Astrocyte (in vitro differentiated cells and primary cell): ENCODE measurements around the gene ENTREP1. TPM values are rescaled to one million over a fixed set of nuclear protein-coding genes. Genes with fewer than 3 reads are reported as not detected.

Experiments
- DNase-seq: peaks from one replicate; pipeline ENCODE4 v3.0.0-alpha.2; 2010; ENCODE audit warnings: low read depth
- FAIRE-seq: peaks from 2 replicates; lab custom pipeline; 2011; peaks lifted over from hg19 to GRCh38; lab: Jason Lieb, UNC
- H2AFZ ChIP-seq: 2 replicates; pipeline ENCODE4 v1.6.0; 2012; ENCODE audit warnings: low read depth, low read length, inconsistent platforms
- H3K27ac ChIP-seq: 2 replicates; pipeline ENCODE4 v1.5.1; 2011; ENCODE audit warnings: low read depth, low read length, inconsistent platforms
- H3K27me3 ChIP-seq: 2 replicates; pipeline ENCODE4 v1.6.0; 2011; ENCODE audit warnings: low read length, inconsistent platforms; ENCODE audit not compliant: insufficient read depth
- H3K36me3 ChIP-seq: 2 replicates; pipeline ENCODE4 v1.5.1; 2011; ENCODE audit warnings: low read length, inconsistent platforms; ENCODE audit not compliant: insufficient read depth
- H3K4me1 ChIP-seq: 2 replicates; pipeline ENCODE4 v1.5.1; 2011; ENCODE audit warnings: low read length, inconsistent platforms; ENCODE audit not compliant: insufficient read depth
- H3K4me2 ChIP-seq: 2 replicates; pipeline ENCODE4 v1.6.0; 2012; ENCODE audit warnings: low read length, inconsistent platforms
- H3K4me3 ChIP-seq: 2 replicates; pipeline ENCODE4 v1.5.1; 2011; ENCODE audit warnings: low read depth, mild to moderate bottlenecking, low read length, inconsistent platforms; ENCODE audit not compliant: insufficient read depth
- H3K79me2 ChIP-seq: 2 replicates; pipeline ENCODE4 v1.6.0; 2012; ENCODE audit warnings: mild to moderate bottlenecking, low read length, inconsistent platforms; ENCODE audit not compliant: insufficient read depth
- H3K9ac ChIP-seq: 2 replicates; pipeline ENCODE4 v1.6.0; 2012; ENCODE audit warnings: mild to moderate bottlenecking, low read length, inconsistent platforms
- H3K9me3 ChIP-seq: 2 replicates; pipeline ENCODE4 v1.5.1; 2012; ENCODE audit warnings: low read depth, mild to moderate bottlenecking, low read length, inconsistent platforms; ENCODE audit not compliant: insufficient read depth
- H4K20me1 ChIP-seq: 2 replicates; pipeline ENCODE4 v1.6.0; 2012; ENCODE audit warnings: low read length, inconsistent platforms; ENCODE audit not compliant: insufficient read depth
- H3K27ac Mint-ChIP-seq: one replicate; pipeline ENCODE4 v1.8.0; 2021; ENCODE audit warnings: mild to moderate bottlenecking, mixed read lengths; ENCODE audit not compliant: unreplicated experiment
- H3K27me3 Mint-ChIP-seq: one replicate; pipeline ENCODE4 v1.8.0; 2021; ENCODE audit warnings: low read depth, mixed read lengths; ENCODE audit not compliant: unreplicated experiment
- H3K36me3 Mint-ChIP-seq: one replicate; pipeline ENCODE4 v1.8.0; 2021; ENCODE audit warnings: low read depth, mixed read lengths; ENCODE audit not compliant: unreplicated experiment
- H3K4me1 Mint-ChIP-seq: one replicate; pipeline ENCODE4 v1.8.0; 2021; ENCODE audit warnings: low read depth, mixed read lengths; ENCODE audit not compliant: unreplicated experiment
- H3K4me3 Mint-ChIP-seq: one replicate; pipeline ENCODE4 v1.8.0; 2021; ENCODE audit warnings: mild to moderate bottlenecking, moderate library complexity, mixed read lengths; ENCODE audit not compliant: unreplicated experiment
- H3K9me3 Mint-ChIP-seq: one replicate; pipeline ENCODE4 v1.8.0; 2021; ENCODE audit warnings: mild to moderate bottlenecking, mixed read lengths; ENCODE audit not compliant: unreplicated experiment
- EZH2 ChIP-seq: IDR thresholded peaks from 2 replicates; pipeline ENCODE4 v1.6.1; 2012; ENCODE audit warnings: mild to moderate bottlenecking, low read length, inconsistent platforms; ENCODE audit not compliant: insufficient read depth
- total RNA-seq: library from RNA; stranded (reverse); gene quantifications from 2 replicates; pipeline ENCODE4 v1.2.1, GENCODE V29; 2021
- TF ChIP-seq, protein P1 (sequence below): IDR thresholded peaks from 2 replicates; pipeline ENCODE4 v1.5.1; 2011; ENCODE audit warnings: low read depth, mild to moderate bottlenecking, inconsistent platforms, low read length, moderate library complexity; ENCODE audit not compliant: insufficient read depth

ENTREP1 gene
- total RNA-seq, 1 donor from 2014 or later, result 3.4 TPM

DNA sequence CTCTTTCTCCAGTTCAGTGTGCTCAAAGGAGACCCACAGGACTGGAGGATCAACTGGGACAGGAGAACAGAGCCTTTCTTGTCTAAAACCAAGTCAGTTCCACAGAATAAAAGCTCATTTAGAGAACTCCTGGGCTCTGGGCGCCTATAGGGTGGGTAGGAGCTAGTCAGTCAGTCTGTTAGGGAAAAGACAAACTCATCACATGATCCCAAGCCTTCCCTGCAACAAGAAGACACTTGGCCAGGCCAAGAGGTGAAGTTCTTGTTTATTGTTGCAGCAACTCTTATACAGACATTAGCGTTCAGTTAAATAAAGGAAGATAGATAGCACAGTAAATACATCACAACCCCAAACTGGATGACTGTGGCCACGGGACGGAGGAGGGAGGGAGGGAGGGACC is 102.3 kb downstream of the ENTREP1 start:
- Histone ChIP-seq H2AFZ (no peak overlapping the region), H3K4me1 (no peaks in the 10 kb centered on the region), H3K9me3 (no peaks in the 10 kb centered on the region), H3K4me2 (no peak overlapping the region), H3K36me3 (no peaks in the 10 kb centered on the region), H3K79me2 (no peaks in the 10 kb centered on the region), H3K9ac (no peak overlapping the region), H3K27ac (no peak overlapping the region), H3K4me3 (no peak overlapping the region), H3K27me3 (no peaks in the 10 kb centered on the region), H4K20me1 (no peaks in the 10 kb centered on the region)
- H3K27ac Mint-ChIP-seq, result no peak overlapping the region
- no peak overlapping the region for H3K4me3 Mint-ChIP-seq
- FAIRE-seq (no peak), DNase-seq (no peak)
- peaks cover 12% of the 10 kb centered on the region for H3K36me3 Mint-ChIP-seq
- peaks cover 3% of the 10 kb centered on the region for H3K27me3 Mint-ChIP-seq
- TF ChIP-seq, protein P1, sequence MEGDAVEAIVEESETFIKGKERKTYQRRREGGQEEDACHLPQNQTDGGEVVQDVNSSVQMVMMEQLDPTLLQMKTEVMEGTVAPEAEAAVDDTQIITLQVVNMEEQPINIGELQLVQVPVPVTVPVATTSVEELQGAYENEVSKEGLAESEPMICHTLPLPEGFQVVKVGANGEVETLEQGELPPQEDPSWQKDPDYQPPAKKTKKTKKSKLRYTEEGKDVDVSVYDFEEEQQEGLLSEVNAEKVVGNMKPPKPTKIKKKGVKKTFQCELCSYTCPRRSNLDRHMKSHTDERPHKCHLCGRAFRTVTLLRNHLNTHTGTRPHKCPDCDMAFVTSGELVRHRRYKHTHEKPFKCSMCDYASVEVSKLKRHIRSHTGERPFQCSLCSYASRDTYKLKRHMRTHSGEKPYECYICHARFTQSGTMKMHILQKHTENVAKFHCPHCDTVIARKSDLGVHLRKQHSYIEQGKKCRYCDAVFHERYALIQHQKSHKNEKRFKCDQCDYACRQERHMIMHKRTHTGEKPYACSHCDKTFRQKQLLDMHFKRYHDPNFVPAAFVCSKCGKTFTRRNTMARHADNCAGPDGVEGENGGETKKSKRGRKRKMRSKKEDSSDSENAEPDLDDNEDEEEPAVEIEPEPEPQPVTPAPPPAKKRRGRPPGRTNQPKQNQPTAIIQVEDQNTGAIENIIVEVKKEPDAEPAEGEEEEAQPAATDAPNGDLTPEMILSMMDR, result no peak
- TF ChIP-seq EZH2, result no peak
- H3K9me3 Mint-ChIP-seq, result peaks cover 18% of the 10 kb centered on the region
- peaks cover 2% of the 10 kb centered on the region for H3K4me1 Mint-ChIP-seq

DNA sequence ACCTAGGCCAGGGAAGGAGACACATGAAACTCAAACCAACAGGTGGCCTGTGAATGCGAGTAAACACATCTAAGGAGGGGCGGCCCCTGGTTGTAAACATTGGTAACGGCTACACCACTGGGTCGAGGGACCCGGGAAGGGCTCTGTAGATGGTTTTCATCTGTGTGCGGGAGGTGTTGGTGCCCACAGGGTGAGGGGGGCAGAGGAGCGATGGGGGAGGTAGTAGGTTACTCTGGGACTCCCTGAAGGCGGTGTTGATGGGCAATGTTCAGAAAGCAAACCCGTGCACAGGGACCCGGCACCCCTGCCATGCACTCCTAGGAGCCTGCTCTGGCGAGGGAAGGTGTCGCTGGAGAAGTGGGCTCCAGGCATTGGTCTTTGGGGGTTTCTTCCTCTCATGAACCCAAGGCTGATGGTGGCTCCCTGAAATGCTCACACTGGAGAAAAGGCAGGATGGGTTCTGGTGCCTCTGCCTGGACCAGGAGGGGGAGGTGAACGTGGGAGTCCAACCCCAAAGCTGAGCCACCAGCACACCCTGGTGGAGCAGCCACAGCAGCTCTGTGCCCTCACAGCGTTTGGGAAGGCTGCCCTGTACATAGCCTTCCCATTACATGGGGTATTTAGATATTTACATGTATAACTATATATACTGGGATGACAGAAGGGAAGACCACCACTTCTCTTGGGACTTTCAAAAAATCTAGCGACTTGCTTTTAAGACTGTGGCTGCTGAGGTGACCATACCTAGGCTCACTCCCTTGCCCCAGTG is 103.2 kb downstream of the ENTREP1 start:
- H3K36me3 ChIP-seq, result no peaks in the 10 kb centered on the region
- no peak overlapping the region for H3K4me3 Mint-ChIP-seq
- no peak overlapping the region for H3K4me2 ChIP-seq
- H4K20me1 ChIP-seq, result no peaks in the 10 kb centered on the region
- H3K4me1 Mint-ChIP-seq, result peaks cover 2% of the 10 kb centered on the region
- no peak overlapping the region for H3K9ac ChIP-seq
- H3K27ac Mint-ChIP-seq, result no peak overlapping the region
- H3K9me3 ChIP-seq, result no peaks in the 10 kb centered on the region
- TF ChIP-seq EZH2, result no peak
- TF ChIP-seq, protein P1, result no peak
- FAIRE-seq (no peak), DNase-seq (no peak)
- no peak overlapping the region for H3K27ac ChIP-seq
- H3K27me3 ChIP-seq, result no peaks in the 10 kb centered on the region
- H3K4me1 ChIP-seq, result no peaks in the 10 kb centered on the region
- H3K4me3 ChIP-seq, result no peak overlapping the region
- peaks cover 22% of the 10 kb centered on the region for H3K9me3 Mint-ChIP-seq
- peaks cover 16% of the 10 kb centered on the region for H3K36me3 Mint-ChIP-seq
- H3K79me2 ChIP-seq, result no peaks in the 10 kb centered on the region
- H2AFZ ChIP-seq, result no peak overlapping the region
- peaks cover 3% of the 10 kb centered on the region for H3K27me3 Mint-ChIP-seq

DNA sequence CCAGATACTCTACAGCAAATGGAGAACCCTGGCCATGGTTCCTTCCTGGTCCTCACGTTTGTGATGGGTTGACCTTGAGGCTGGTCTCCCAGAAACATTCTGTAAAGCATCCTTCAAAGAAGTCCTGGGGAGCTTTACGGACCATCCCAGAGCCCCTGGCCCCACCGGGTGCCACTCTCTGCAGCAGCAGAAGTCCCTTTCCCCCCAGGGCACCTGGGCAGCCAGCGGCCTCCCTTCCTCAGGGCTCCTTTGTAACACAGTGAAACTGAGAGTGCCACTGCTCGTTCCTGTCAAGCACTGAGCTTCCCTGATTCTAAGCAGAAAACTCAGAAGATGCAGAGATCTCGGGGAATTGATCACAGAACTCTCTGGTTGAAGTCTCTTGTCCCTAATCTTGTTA is 104.3 kb downstream of the ENTREP1 start:
- Histone ChIP-seq H3K9ac (no peak overlapping the region), H3K36me3 (no peaks in the 10 kb centered on the region), H3K79me2 (no peaks in the 10 kb centered on the region), H3K27me3 (no peaks in the 10 kb centered on the region), H3K4me1 (no peaks in the 10 kb centered on the region), H3K4me2 (no peak overlapping the region), H4K20me1 (no peaks in the 10 kb centered on the region), H3K27ac (no peak overlapping the region), H3K9me3 (no peaks in the 10 kb centered on the region), H3K4me3 (no peak overlapping the region), H2AFZ (no peak overlapping the region)
- Mint-ChIP-seq H3K9me3 (peaks cover 22% of the 10 kb centered on the region), H3K36me3 (peaks cover 17% of the 10 kb centered on the region), H3K27me3 (peaks cover 3% of the 10 kb centered on the region), H3K27ac (no peak overlapping the region), H3K4me1 (peaks cover 2% of the 10 kb centered on the region), H3K4me3 (no peak overlapping the region)
- DNase-seq (no peak), FAIRE-seq (no peak)
- TF ChIP-seq, protein P1, result no peak
- TF ChIP-seq EZH2, result no peak
